SU-DHL-6 (cell line): ENCODE results near the gene RAB40B.

Experiments
- H2AFZ ChIP-seq: fragments of 200-600 bp; sonication (generic); 2 replicates; pipeline ENCODE4 v1.6.1; 2014; ENCODE audit warnings: low read depth, mild to moderate bottlenecking, moderate library complexity, mixed read lengths, antibody characterized with exemption, low read length; ENCODE audit not compliant: severe bottlenecking
- H3F3A ChIP-seq: fragments of 200-600 bp; shearing (Covaris generic); 2 replicates; pipeline ENCODE4 v1.6.0; 2016; ENCODE audit warnings: antibody characterized with exemption, mild to moderate bottlenecking; ENCODE audit not compliant: insufficient read depth
- H3K27ac ChIP-seq: fragments of 200-600 bp; sonication (generic); 2 replicates; pipeline ENCODE4 v1.5.1; 2016; ENCODE audit warnings: low read depth, mild to moderate bottlenecking, low read length, moderate library complexity, mixed read lengths
- H3K27me3 ChIP-seq: fragments of 200-600 bp; sonication (generic), shearing (Covaris generic); 2 replicates; pipeline ENCODE4 v1.6.0; 2014; ENCODE audit warnings: mild to moderate bottlenecking, low read length
- H3K36me3 ChIP-seq: fragments of 200-600 bp; sonication (generic); 2 replicates; pipeline ENCODE4 v1.6.1; 2014; ENCODE audit warnings: mild to moderate bottlenecking, low read length, mixed read lengths
- H3K4me2 ChIP-seq: fragments of 300-600, 200-600 bp; shearing (Covaris generic), sonication (generic); 2 replicates; pipeline ENCODE4 v1.6.0; 2014; ENCODE audit warnings: low read length, low read depth, mild to moderate bottlenecking; ENCODE audit not compliant: poor library complexity, severe bottlenecking
- H3K4me3 ChIP-seq: fragments of 200-600 bp; sonication (generic); 2 replicates; pipeline ENCODE4 v1.5.1; 2014; ENCODE audit warnings: antibody characterized with exemption, low read length, mild to moderate bottlenecking, mixed read lengths; ENCODE audit not compliant: insufficient read depth, poor library complexity, severe bottlenecking
- H3K79me2 ChIP-seq: fragments of 200-600 bp; sonication (generic); 2 replicates; pipeline ENCODE4 v1.6.1; 2014; ENCODE audit warnings: mild to moderate bottlenecking, low read length, moderate library complexity; ENCODE audit not compliant: insufficient read depth
- H3K9ac ChIP-seq: fragments of 200-600 bp; sonication (generic); 2 replicates; pipeline ENCODE4 v1.7.0; 2014; ENCODE audit warnings: mild to moderate bottlenecking, low read length
- H3K9me2 ChIP-seq: fragments of 200-600 bp; sonication (generic); replicated peaks from 2 replicates; pipeline ENCODE4 v1.6.1; 2014; ENCODE audit warnings: low read length; ENCODE audit not compliant: insufficient read depth
- H3K9me3 ChIP-seq: fragments of 200-600 bp; sonication (generic); 2 replicates; pipeline ENCODE4 v1.6.1; 2014; ENCODE audit warnings: low read length, mixed read lengths; ENCODE audit not compliant: insufficient read depth
- H4K20me1 ChIP-seq: fragments of 200-600 bp; sonication (generic); 2 replicates; pipeline ENCODE4 v1.6.1; 2014; ENCODE audit warnings: low read depth, mild to moderate bottlenecking, antibody characterized with exemption, low read length, moderate library complexity, mixed read lengths
- CTCF ChIP-seq: fragments of 200-600 bp; sonication (generic); IDR thresholded peaks from one replicate; pipeline ENCODE4 v1.5.1; 2017; ENCODE audit warnings: antibody characterized with exemption, mild to moderate bottlenecking, low read length, moderate library complexity; ENCODE audit not compliant: insufficient read depth, poor library complexity, severe bottlenecking
- EZH2phosphoT487 ChIP-seq: fragments of 200-600 bp; sonication (generic), shearing (Covaris generic); conservative IDR thresholded peaks from 2 replicates; pipeline ENCODE4 v1.6.1; 2018; ENCODE audit warnings: mild to moderate bottlenecking, antibody characterized with exemption, low read length, moderate library complexity, mixed read lengths

RAB40B gene

GRCh38 chr17:82614095-82614631 lies 84.3 kb downstream of the RAB40B start:
- H4K20me1 ChIP-seq = no peaks in the 10 kb centered on the region
- H3F3A ChIP-seq = peaks cover 11% of the 10 kb centered on the region
- H3K27ac ChIP-seq = no peak overlapping the region
- H3K4me3 ChIP-seq = no peak overlapping the region
- H3K9me3 ChIP-seq = no peaks in the 10 kb centered on the region
- TF ChIP-seq CTCF = no peak
- TF ChIP-seq EZH2phosphoT487 = no peak
- H3K36me3 ChIP-seq = peaks cover 4% of the 10 kb centered on the region; the same call in 1 of the 2 replicates
- no peak overlapping the region for H2AFZ ChIP-seq
- H3K4me2 ChIP-seq = no peak overlapping the region
- no peaks in the 10 kb centered on the region for H3K27me3 ChIP-seq
- H3K9me2 ChIP-seq = no peaks in the 10 kb centered on the region
- H3K79me2 ChIP-seq = no peaks in the 10 kb centered on the region
- no peak overlapping the region for H3K9ac ChIP-seq

- Histone ChIP-seq H4K20me1 (no peaks in the 10 kb centered on the region), H2AFZ (no peak overlapping the region), H3K79me2 (no peaks in the 10 kb centered on the region), H3K9ac (no peak overlapping the region), H3K36me3 (no peaks in the 10 kb centered on the region), H3K4me3 (no peak overlapping the region), H3F3A (peaks cover 11% of the 10 kb centered on the region), H3K4me2 (no peak overlapping the region), H3K9me3 (no peaks in the 10 kb centered on the region), H3K27me3 (no peaks in the 10 kb centered on the region), H3K9me2 (no peaks in the 10 kb centered on the region), H3K27ac (no peak overlapping the region)
- TF ChIP-seq CTCF (no peak), EZH2phosphoT487 (no peak)
Observed at GRCh38 chr17:82613283-82614094, 85.0 kb downstream of the RAB40B start.

GRCh38 chr17:82611140-82612058 lies 87.1 kb downstream of the RAB40B start:
- no peaks in the 10 kb centered on the region for H3K9me2 ChIP-seq
- no peak overlapping the region for H2AFZ ChIP-seq
- no peaks in the 10 kb centered on the region for H3K36me3 ChIP-seq
- no peaks in the 10 kb centered on the region for H3K27me3 ChIP-seq
- H3K4me2 ChIP-seq = no peak overlapping the region
- TF ChIP-seq EZH2phosphoT487 = no peak
- TF ChIP-seq CTCF = no peak
- H4K20me1 ChIP-seq = no peaks in the 10 kb centered on the region
- no peak overlapping the region for H3K4me3 ChIP-seq
- no peak overlapping the region for H3K27ac ChIP-seq
- H3K79me2 ChIP-seq = no peaks in the 10 kb centered on the region
- no peaks in the 10 kb centered on the region for H3K9me3 ChIP-seq
- H3K9ac ChIP-seq = no peak overlapping the region
- H3F3A ChIP-seq = peaks cover 11% of the 10 kb centered on the region
